K562 (cell line): ENCODE data around the gene TESK2. TPM values are rescaled to one million over a fixed set of nuclear protein-coding genes. Genes with fewer than 3 reads are reported as not detected.

ENCODE experiments used
- BRD4 ChIP-seq: fragments of 200-600 bp; sonication (generic); IDR thresholded peaks from 2 replicates; pipeline ENCODE4 v1.6.1; 2017; ENCODE audit warnings: inconsistent platforms
- ELF1 ChIP-seq: fragments of 200-800 bp; sonication (Bioruptor generic); IDR thresholded peaks from 2 replicates; pipeline ENCODE4 v1.6.1; 2016; ENCODE audit warnings: missing genetic modification characterization, missing compliant biosample characterization
- FOXK2 ChIP-seq, 2 experiments: fragments of 450-650 bp; IDR thresholded peaks in 1 of 2; conservative IDR thresholded peaks in 1 of 2; 2 replicates each; pipeline ENCODE4 v1.6.1; 2016; ENCODE audit warnings: low read depth in 2 of 2, mild to moderate bottlenecking in 1 of 2
- KHSRP ChIP-seq: fragments of 450-650 bp; IDR thresholded peaks from 2 replicates; pipeline ENCODE4 v1.6.1; 2017
- MCM5 ChIP-seq: fragments of 450-650 bp; IDR thresholded peaks from 2 replicates; pipeline ENCODE4 v1.6.1; 2016; ENCODE audit warnings: low read depth
- MTA1 ChIP-seq: fragments of 450-650 bp; IDR thresholded peaks from 2 replicates; pipeline ENCODE4 v1.6.1; 2017; ENCODE audit warnings: borderline replicate concordance
- NR2C1 ChIP-seq, 2 experiments: fragments of 450-650 bp; IDR thresholded peaks; 2 replicates each; pipeline ENCODE4 v1.6.1; 2017; ENCODE audit warnings: mild to moderate bottlenecking in 2 of 2, antibody characterized with exemption in 1 of 2, inconsistent platforms in 1 of 2, missing compliant biosample characterization in 1 of 2, missing genetic modification characterization in 1 of 2
- NR2C2 ChIP-seq, 2 experiments: fragments of 200-800 bp in 1 of 2; sonication (Bioruptor generic) in 1 of 2; sonication (generic) in 1 of 2; formaldehyde crosslinking in 1 of 2; IDR thresholded peaks; 2 replicates each; pipeline versions ENCODE4 v1.6.1 to v1.8.0; 2016 to 2022; ENCODE audit warnings: mild to moderate bottlenecking in 1 of 2, missing compliant biosample characterization in 1 of 2, missing genetic modification characterization in 1 of 2, missing genetic modification reagents in 1 of 2
- RREB1 ChIP-seq: fragments of 250-450 bp; sonication (Bioruptor Pico); IDR thresholded peaks from 2 replicates; pipeline ENCODE4 v1.4.0; 2020
- ZNF197 ChIP-seq: fragments of 200-800 bp; sonication (Bioruptor generic); IDR thresholded peaks from 2 replicates; pipeline ENCODE4 v1.6.1; 2016; ENCODE audit warnings: low read depth, missing genetic modification characterization, missing compliant biosample characterization
- ZNF512 ChIP-seq: IDR thresholded peaks from 2 replicates; pipeline ENCODE4 v1.6.1; 2016; ENCODE audit warnings: missing genetic modification characterization, missing compliant biosample characterization
- ZNF592 ChIP-seq: fragments of 450-650 bp; IDR thresholded peaks from 2 replicates; pipeline ENCODE4 v1.6.1; 2017; ENCODE audit warnings: antibody characterized with exemption, mild to moderate bottlenecking
- polyA plus RNA-seq, 8 experiments: library from polyadenylated mRNA; depleted of rRNA in 4 of 8; stranded (reverse) in 5 of 8; unstranded in 3 of 8; fragments of >200 nt; fragmentation: Nextera tagmentation in 2 of 8; fragmentation: Illumina TruSeq in 1 of 8; extraction: Ambion mirVana in 2 of 8; extraction: Trizol in 1 of 8; gene quantifications; 2 replicates each; pipeline versions ENCODE4 v1.2.1 to v1.2.3, GENCODE V29; 2011 to 2014; ENCODE audit warnings: inconsistent platforms in 1 of 8, missing spikeins in 1 of 8
- total RNA-seq, 7 experiments: library from RNA; depleted of rRNA in 6 of 7; stranded (reverse); fragments of >200 nt in 6 of 7; fragmentation: Illumina TruSeq in 2 of 7; extraction: Trizol in 2 of 7; gene quantifications; 2 replicates each; pipeline versions ENCODE4 v1.2.1 to v1.2.3, GENCODE V29; 2011 to 2021; ENCODE audit warnings: low replicate concordance in 1 of 7
- TF ChIP-seq, protein P1 (sequence below): fragments of 450-650 bp; IDR thresholded peaks from 2 replicates; pipeline ENCODE4 v1.6.1; 2016; ENCODE audit warnings: borderline replicate concordance

Gene TESK2
- total and polyA plus RNA-seq, 9 of the 15 experiments (the other 6 are each of a cell fraction or from before 2014, with no cell fraction given): 1.6 to 5.3 (median 3.7) TPM

DNA sequence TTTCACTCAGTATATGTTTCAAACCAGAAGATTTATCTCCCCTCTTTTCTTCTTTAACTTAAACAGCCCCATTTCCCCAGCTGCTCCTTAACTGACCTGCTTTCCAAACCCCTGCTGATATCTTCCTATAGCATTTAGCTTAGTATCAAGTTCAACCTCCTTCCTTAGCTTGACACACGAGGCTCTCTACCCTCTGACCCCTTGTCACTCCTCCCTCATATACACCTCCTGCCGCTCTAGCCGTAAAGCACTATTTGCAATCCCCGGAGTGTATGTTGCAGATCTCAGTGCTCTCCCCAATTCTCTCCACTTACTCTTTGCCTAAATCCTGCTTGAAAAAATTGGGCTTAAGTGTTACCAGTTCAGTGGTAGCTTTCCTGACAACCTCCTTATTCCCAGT is 45.9 kb upstream of the TESK2 start (continued):
- TF ChIP-seq ZNF512 (tag) (peak; percentile 31; the same call in 1 of the 2 replicates), MTA1 (no peak), MCM5 (no peak), ELF1 (no peak), KHSRP (no peak), BRD4 (no peak), NR2C2 (CRISPR knock-in tag; IDR thresholded peaks at IDR 0.05) (no peak), NR2C2 (tag; IDR thresholded peaks at IDR 0.05) (peak; percentile 88), ZNF592 (0 out of 2 replicates have a peak, but pooled peaks have one; percentile 43), RREB1 (CRISPR knock-in tag) (no peak), ZNF197 (CRISPR knock-in tag) (no peak), FOXK2 (conservative IDR thresholded peaks at IDR 0.05 in 1 of 2, IDR thresholded peaks at IDR 0.05 in 1 of 2; ENCODE audit: low read depth in 2 of 2) (peak in 1 of 2 experiments; percentile 28; a peak in 1 of 4 replicates), NR2C1 (IDR thresholded peaks at IDR 0.05) (peak; percentile 93), NR2C1 (tag; IDR thresholded peaks at IDR 0.05) (peak; percentile 92)
- TF ChIP-seq, protein P1, sequence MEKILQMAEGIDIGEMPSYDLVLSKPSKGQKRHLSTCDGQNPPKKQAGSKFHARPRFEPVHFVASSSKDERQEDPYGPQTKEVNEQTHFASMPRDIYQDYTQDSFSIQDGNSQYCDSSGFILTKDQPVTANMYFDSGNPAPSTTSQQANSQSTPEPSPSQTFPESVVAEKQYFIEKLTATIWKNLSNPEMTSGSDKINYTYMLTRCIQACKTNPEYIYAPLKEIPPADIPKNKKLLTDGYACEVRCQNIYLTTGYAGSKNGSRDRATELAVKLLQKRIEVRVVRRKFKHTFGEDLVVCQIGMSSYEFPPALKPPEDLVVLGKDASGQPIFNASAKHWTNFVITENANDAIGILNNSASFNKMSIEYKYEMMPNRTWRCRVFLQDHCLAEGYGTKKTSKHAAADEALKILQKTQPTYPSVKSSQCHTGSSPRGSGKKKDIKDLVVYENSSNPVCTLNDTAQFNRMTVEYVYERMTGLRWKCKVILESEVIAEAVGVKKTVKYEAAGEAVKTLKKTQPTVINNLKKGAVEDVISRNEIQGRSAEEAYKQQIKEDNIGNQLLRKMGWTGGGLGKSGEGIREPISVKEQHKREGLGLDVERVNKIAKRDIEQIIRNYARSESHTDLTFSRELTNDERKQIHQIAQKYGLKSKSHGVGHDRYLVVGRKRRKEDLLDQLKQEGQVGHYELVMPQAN: no peak
